ENCODE results near the gene STARD3.
A peak's percentile ranks its signal among the peaks of the same experiment; 100 is the strongest.

DNA sequence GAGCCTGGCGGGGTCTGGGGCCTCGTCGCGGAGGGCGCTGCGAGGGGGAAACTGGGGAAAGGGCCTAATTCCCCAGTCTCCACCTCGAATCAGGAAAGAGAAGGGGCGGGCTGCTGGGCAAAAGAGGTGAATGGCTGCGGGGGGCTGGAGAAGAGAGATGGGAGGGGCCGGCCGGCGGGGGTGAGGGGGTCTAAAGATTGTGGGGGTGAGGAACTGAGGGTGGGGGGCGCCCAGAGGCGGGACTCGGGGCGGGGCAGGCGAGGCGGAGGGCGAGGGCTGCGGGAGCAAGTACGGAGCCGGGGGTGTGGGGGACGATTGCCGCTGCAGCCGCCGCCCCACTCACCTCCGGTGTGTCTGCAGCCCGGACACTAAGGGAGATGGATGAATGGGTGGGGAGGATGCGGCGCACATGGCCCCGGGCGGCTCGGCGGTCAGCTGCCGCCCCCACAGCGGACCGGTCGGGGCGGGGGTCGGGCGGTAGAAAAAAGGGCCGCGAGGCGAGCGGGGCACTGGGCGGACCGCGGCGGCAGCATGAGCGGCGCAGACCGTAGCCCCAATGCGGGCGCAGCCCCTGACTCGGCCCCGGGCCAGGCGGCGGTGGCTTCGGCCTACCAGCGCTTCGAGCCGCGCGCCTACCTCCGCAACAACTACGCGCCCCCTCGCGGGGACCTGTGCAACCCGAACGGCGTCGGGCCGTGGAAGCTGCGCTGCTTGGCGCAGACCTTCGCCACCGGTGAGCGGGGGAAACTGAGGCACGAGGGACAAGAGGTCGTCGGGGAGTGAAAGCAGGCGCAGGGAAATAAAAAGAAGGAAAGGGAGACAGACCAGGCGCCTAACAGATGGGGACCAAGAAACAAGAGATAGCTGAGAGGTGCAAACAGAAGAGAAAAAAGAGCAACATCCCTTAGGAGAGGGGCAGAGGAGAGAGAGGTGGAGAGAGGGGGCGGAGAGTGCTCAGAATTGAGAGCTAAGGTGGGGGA lies 31.3 kb downstream of the STARD3 start, which contains the start of gene PNMT:
- TF ChIP-seq, protein P1, sequence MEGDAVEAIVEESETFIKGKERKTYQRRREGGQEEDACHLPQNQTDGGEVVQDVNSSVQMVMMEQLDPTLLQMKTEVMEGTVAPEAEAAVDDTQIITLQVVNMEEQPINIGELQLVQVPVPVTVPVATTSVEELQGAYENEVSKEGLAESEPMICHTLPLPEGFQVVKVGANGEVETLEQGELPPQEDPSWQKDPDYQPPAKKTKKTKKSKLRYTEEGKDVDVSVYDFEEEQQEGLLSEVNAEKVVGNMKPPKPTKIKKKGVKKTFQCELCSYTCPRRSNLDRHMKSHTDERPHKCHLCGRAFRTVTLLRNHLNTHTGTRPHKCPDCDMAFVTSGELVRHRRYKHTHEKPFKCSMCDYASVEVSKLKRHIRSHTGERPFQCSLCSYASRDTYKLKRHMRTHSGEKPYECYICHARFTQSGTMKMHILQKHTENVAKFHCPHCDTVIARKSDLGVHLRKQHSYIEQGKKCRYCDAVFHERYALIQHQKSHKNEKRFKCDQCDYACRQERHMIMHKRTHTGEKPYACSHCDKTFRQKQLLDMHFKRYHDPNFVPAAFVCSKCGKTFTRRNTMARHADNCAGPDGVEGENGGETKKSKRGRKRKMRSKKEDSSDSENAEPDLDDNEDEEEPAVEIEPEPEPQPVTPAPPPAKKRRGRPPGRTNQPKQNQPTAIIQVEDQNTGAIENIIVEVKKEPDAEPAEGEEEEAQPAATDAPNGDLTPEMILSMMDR (IDR thresholded peaks at IDR 0.05; ENCODE audit: low read length), result peak; percentile 79
- no peak for TF ChIP-seq EZH2 (IDR thresholded peaks at IDR 0.05; ENCODE audit: borderline replicate concordance, low read length)
